ENCODE data around the gene AGFG2.

DNA sequence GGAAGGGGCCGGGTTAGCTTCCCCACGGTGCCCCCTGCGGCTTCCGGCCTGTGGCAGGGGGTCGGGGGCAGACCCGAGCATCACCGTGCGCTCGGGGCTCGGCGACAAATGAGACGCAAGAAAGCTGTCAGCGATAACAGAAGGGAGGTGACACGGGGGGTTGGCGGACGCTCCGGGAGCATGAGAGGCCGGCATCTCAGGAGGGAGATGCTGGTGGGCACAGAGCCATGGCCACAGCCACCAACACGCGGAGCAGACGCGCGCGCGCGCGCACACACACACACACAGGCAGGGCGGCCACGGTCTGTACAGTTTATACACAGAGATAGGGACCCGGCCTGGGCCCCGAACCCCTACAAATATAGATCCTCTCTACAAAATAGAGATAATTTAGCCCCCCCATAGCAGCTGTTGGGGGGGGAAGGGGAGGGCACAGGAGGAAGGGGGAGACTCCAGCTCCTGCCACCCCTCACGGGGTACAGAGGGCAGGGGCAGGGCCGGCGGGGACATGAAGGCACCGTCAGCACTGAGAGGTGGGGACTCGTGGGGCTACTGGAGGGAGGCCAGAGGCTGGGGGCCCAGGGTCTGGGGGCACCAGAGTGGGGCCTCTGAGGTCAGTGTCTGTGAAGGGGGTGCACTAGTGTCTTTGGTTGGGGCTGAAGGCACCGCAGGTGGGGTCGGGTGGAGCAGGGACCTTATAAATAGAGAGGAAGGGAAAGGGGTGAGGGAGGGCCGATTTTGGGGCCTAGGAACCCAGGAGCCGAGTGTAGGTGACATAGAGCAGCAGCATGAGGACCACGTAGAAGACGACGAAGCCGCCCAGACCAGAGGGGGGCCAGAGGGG lies 35.6 kb downstream of the AGFG2 start:
- TF ChIP-seq RARB (CRISPR knock-in tag; IDR thresholded peaks at IDR 0.05) (no peak), PPARA (CRISPR knock-in tag; IDR thresholded peaks at IDR 0.05; ENCODE audit: borderline replicate concordance) (no peak), ISL1 (CRISPR knock-in tag; IDR thresholded peaks at IDR 0.05) (no peak), ESRRG (CRISPR knock-in tag; IDR thresholded peaks at IDR 0.05) (no peak)
- TF ChIP-seq, protein P1, sequence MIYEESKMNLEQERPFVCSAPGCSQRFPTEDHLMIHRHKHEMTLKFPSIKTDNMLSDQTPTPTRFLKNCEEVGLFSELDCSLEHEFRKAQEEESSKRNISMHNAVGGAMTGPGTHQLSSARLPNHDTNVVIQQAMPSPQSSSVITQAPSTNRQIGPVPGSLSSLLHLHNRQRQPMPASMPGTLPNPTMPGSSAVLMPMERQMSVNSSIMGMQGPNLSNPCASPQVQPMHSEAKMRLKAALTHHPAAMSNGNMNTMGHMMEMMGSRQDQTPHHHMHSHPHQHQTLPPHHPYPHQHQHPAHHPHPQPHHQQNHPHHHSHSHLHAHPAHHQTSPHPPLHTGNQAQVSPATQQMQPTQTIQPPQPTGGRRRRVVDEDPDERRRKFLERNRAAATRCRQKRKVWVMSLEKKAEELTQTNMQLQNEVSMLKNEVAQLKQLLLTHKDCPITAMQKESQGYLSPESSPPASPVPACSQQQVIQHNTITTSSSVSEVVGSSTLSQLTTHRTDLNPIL (CRISPR knock-in tag; IDR thresholded peaks at IDR 0.05; ENCODE audit: low read depth): no peak

All from SK-N-SH treated with all-trans-retinoic acid at 6 μM for 48 hours (cell line).